Karpas-422 (cell line): Measurements from ENCODE around the gene CBFA2T2. TPM values are rescaled to one million over a fixed set of nuclear protein-coding genes. Genes with fewer than 3 reads are reported as not detected.
"Not testable (repeated sequence)": the region's sequence is repeated elsewhere in the genome, so short reads cannot be mapped to it uniquely, and the experiment has no call there.

Source experiments
- DNase-seq: peaks from one replicate; pipeline ENCODE4 v3.0.0-alpha.2; 2015
- H2AFZ ChIP-seq: fragments of 200-600 bp; sonication (generic); 2 replicates; pipeline ENCODE4 v1.6.1; 2014; ENCODE audit warnings: antibody characterized with exemption, low read length, mixed read lengths
- H3K27ac ChIP-seq: fragments of 200-600 bp; sonication (generic); 2 replicates; pipeline ENCODE4 v1.5.1; 2014; ENCODE audit warnings: mild to moderate bottlenecking, low read length, moderate library complexity
- H3K27me3 ChIP-seq: fragments of 200-600 bp; sonication (generic); 2 replicates; pipeline ENCODE4 v1.6.1; 2014; ENCODE audit warnings: low read length, mixed read lengths
- H3K36me3 ChIP-seq: fragments of 200-600 bp; sonication (generic); 2 replicates; pipeline ENCODE4 v1.6.1; 2014; ENCODE audit warnings: low read length, mixed read lengths; ENCODE audit not compliant: insufficient read depth
- H3K4me1 ChIP-seq: fragments of 200-600 bp; sonication (generic); 2 replicates; pipeline ENCODE4 v1.6.1; 2014; ENCODE audit warnings: mild to moderate bottlenecking, low read length, mixed read lengths
- H3K4me2 ChIP-seq: fragments of 200-600 bp; sonication (generic); 2 replicates; pipeline ENCODE4 v1.6.1; 2014; ENCODE audit warnings: low read length, low read depth, mild to moderate bottlenecking; ENCODE audit not compliant: poor library complexity, severe bottlenecking
- H3K4me3 ChIP-seq: fragments of 200-600 bp; sonication (generic); 2 replicates; pipeline ENCODE4 v1.5.1; 2014; ENCODE audit warnings: mild to moderate bottlenecking, antibody characterized with exemption, low read length, mixed read lengths
- H3K79me2 ChIP-seq: fragments of 200-600 bp; sonication (generic); 2 replicates; pipeline ENCODE4 v1.6.1; 2014; ENCODE audit warnings: mild to moderate bottlenecking, low read length, mixed read lengths
- H3K9ac ChIP-seq: fragments of 200-600 bp; sonication (generic); 2 replicates; pipeline ENCODE4 v1.6.0; 2014; ENCODE audit warnings: low read length
- H3K9me2 ChIP-seq: fragments of 200-600 bp; sonication (generic), shearing (Covaris generic); replicated peaks from 2 replicates; pipeline ENCODE4 v1.6.0; 2014; ENCODE audit warnings: mild to moderate bottlenecking, low read length, moderate library complexity; ENCODE audit not compliant: insufficient read depth
- H3K9me3 ChIP-seq: fragments of 300-700, 200-600 bp; sonication (generic); 2 replicates; pipeline ENCODE4 v1.6.1; 2014; ENCODE audit warnings: low read length, mixed read lengths
- H4K20me1 ChIP-seq: fragments of 200-600 bp; sonication (generic); 2 replicates; pipeline ENCODE4 v1.6.1; 2014; ENCODE audit warnings: mild to moderate bottlenecking, antibody characterized with exemption, low read length, low read depth; ENCODE audit not compliant: insufficient read depth
- total RNA-seq: library from RNA; depleted of rRNA; stranded (reverse); fragments of >200 nt; shearing (Covaris generic); gene quantifications from 2 replicates; pipeline ENCODE4 v1.2.3, GENCODE V29; 2014; ENCODE audit warnings: low replicate concordance

CBFA2T2 gene
- total RNA-seq, 1 experiment from 2014 or later: 54.8 TPM

- Histone ChIP-seq H3K27ac (peak overlapping the region; percentile 49), H3K4me3 (no peak overlapping the region), H3K4me2 (no peak overlapping the region), H2AFZ (no peak overlapping the region), H3K36me3 (no peaks in the 10 kb centered on the region), H3K27me3 (no peaks in the 10 kb centered on the region), H3K9me3 (no peaks in the 10 kb centered on the region), H3K79me2 (peaks cover 97% of the 10 kb centered on the region), H3K4me1 (peaks cover 53% of the 10 kb centered on the region), H3K9ac (no peak overlapping the region), H4K20me1 (no peaks in the 10 kb centered on the region), H3K9me2 (no peaks in the 10 kb centered on the region)
- no peak for DNase-seq
Observed at GRCh38 chr20:33584976-33585375, 95.1 kb downstream of the CBFA2T2 start.

DNA sequence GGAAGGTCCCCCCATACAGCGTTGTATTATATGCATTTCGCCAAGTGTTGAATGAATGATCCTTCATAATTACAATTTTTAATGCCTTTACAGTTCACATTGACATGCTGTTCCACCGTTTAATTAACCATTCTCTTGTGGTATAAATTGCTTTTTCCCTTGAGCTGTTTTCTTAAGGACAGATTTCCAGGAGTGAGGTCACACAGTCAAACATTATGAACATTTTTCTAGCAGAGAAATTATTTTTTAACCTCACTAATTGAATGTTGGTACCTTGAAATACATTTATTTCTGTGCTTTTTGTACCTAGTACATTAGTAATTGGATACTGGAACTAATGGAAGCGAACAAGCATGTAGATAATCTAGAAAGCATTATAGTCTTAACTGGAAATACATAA, 95.5 kb downstream of the CBFA2T2 start:
- H3K27ac ChIP-seq: peak overlapping the region; percentile 20; the same call in 1 of the 2 replicates
- H3K4me3 ChIP-seq: no peak overlapping the region
- H3K36me3 ChIP-seq: no peaks in the 10 kb centered on the region
- H3K9ac ChIP-seq: no peak overlapping the region
- no peaks in the 10 kb centered on the region for H3K27me3 ChIP-seq
- H2AFZ ChIP-seq: no peak overlapping the region
- H4K20me1 ChIP-seq: no peaks in the 10 kb centered on the region
- peaks cover 97% of the 10 kb centered on the region for H3K79me2 ChIP-seq
- no peaks in the 10 kb centered on the region for H3K9me2 ChIP-seq
- peaks cover 51% of the 10 kb centered on the region for H3K4me1 ChIP-seq
- H3K4me2 ChIP-seq: no peak overlapping the region
- no peak for DNase-seq
- H3K9me3 ChIP-seq: no peaks in the 10 kb centered on the region

DNA sequence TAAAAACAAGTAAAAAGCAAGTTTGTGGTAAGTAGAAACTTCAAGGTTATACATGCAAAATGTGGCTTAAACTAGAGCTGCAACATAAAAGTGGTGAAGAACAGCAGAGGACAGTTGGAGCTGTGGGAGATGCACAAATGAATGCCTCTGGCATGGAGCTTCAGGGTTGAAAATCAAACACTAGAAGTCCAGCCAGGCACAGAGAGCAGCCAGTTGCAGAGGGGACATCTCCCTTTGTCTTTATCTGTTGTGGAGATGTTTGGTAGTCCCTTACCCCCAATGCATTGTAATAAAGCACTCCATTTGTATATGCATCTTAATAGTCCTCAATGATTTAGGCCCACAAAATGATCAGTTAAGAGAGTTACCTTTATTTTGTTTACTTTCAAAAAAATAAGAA, 99.2 kb downstream of the CBFA2T2 start:
- no peak overlapping the region for H3K4me2 ChIP-seq
- no peak overlapping the region for H3K9ac ChIP-seq
- peaks cover 36% of the 10 kb centered on the region for H3K4me1 ChIP-seq
- H3K27me3 ChIP-seq: no peaks in the 10 kb centered on the region
- H3K36me3 ChIP-seq: no peaks in the 10 kb centered on the region
- H3K9me2 ChIP-seq: no peaks in the 10 kb centered on the region
- no peak overlapping the region for H2AFZ ChIP-seq
- no peaks in the 10 kb centered on the region for H3K9me3 ChIP-seq
- H4K20me1 ChIP-seq: no peaks in the 10 kb centered on the region
- peak overlapping the region; percentile 45 for H3K27ac ChIP-seq
- DNase-seq: no peak
- no peak overlapping the region for H3K4me3 ChIP-seq
- peaks cover 85% of the 10 kb centered on the region for H3K79me2 ChIP-seq

GRCh38 chr20:33591901-33592300, 102.0 kb downstream of the CBFA2T2 start:
- not testable (repeated sequence) for H3K9me2 ChIP-seq, H3K9ac ChIP-seq, H3K27me3 ChIP-seq, H3K4me2 ChIP-seq, H3K9me3 ChIP-seq, H4K20me1 ChIP-seq, H3K27ac ChIP-seq, H3K4me3 ChIP-seq, H2AFZ ChIP-seq, DNase-seq, H3K36me3 ChIP-seq
- Histone ChIP-seq H3K4me1 (peaks cover 23% of the 10 kb centered on the region), H3K79me2 (peaks cover 81% of the 10 kb centered on the region)

DNA sequence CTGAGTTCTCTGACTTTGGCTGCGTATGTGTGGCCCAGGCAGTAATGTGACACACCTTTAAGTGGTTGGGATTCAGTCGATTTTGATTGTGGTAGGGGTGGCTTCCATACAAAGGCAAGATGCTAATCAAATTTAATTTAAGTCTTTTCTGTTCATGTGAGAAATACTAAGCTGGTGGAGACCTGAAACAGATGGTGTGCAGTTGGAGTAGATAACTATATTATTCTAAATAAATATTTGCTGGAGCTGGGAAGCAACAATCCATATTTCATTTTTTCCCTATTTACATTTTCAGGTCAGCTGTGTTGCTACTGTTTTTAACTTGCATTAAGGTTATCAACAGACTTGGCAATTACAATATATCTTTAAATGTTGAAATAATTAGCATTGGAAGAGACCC, 104.8 kb downstream of the CBFA2T2 start:
- Histone ChIP-seq H3K27ac (no peak overlapping the region), H4K20me1 (no peaks in the 10 kb centered on the region), H3K9ac (no peak overlapping the region), H3K79me2 (peaks cover 72% of the 10 kb centered on the region), H3K9me2 (no peaks in the 10 kb centered on the region), H3K4me2 (no peak overlapping the region), H3K36me3 (peaks cover 8% of the 10 kb centered on the region; the same call in 1 of the 2 replicates), H3K9me3 (no peaks in the 10 kb centered on the region), H3K27me3 (no peaks in the 10 kb centered on the region), H3K4me1 (peaks cover 9% of the 10 kb centered on the region), H3K4me3 (no peak overlapping the region), H2AFZ (no peak overlapping the region)
- no peak for DNase-seq

- Histone ChIP-seq H4K20me1 (no peaks in the 10 kb centered on the region), H3K4me2 (no peak overlapping the region), H3K36me3 (peaks cover 20% of the 10 kb centered on the region; the same call in 1 of the 2 replicates), H2AFZ (no peak overlapping the region), H3K4me3 (no peak overlapping the region), H3K9me2 (no peaks in the 10 kb centered on the region), H3K9me3 (no peaks in the 10 kb centered on the region), H3K4me1 (peaks cover 46% of the 10 kb centered on the region), H3K27me3 (no peaks in the 10 kb centered on the region), H3K9ac (no peak overlapping the region), H3K27ac (no peak overlapping the region), H3K79me2 (peaks cover 80% of the 10 kb centered on the region)
- DNase-seq: no peak
Observed at GRCh38 chr20:33600414-33600813, 110.5 kb downstream of the CBFA2T2 start.

DNA sequence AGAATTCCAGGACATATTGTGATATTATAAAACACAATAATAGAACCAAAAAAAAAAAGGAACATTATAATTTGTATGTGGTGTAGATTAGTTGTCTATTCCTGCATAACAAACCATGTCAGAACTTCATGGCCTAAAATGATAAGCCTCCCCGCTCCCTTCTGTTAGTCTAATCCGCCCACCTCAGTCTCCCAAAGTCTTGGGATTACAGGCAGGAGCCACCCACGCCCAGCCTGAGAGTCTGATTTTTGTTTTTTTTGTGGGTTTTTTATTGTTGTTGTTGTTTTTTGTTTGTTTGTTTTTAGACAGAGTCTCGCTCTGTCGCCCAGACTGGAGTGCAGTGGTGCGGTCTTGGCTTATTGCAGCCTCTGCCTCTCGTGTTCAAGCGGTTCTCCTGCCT, 111.1 kb downstream of the CBFA2T2 start:
- Histone ChIP-seq H3K79me2 (peaks cover 77% of the 10 kb centered on the region), H3K27ac (no peak overlapping the region), H3K4me1 (peaks cover 51% of the 10 kb centered on the region), H3K36me3 (peaks cover 17% of the 10 kb centered on the region; the same call in 1 of the 2 replicates), H3K4me2 (no peak overlapping the region), H3K27me3 (no peaks in the 10 kb centered on the region), H2AFZ (no peak overlapping the region), H3K4me3 (no peak overlapping the region), H3K9me2 (no peaks in the 10 kb centered on the region), H3K9ac (no peak overlapping the region), H4K20me1 (no peaks in the 10 kb centered on the region), H3K9me3 (no peaks in the 10 kb centered on the region)
- DNase-seq: no peak

DNA sequence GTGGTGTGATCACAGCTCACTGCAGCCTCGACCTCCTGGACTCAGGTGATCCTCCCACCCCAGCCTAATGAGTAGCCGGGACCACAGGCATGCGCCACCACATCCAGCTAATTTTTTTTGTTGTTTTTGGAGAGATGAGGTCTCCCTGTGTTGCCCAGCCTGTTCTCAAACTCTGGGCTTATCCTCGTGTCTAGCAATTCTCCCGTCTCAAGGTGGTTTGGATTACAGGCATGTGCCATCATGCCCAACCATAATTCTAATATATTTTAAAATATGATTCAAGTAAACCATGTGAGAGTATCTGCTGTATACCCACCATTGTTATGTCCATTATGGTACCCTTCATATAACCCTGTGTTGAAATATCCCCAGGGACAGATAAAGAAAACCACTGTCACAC, 112.0 kb downstream of the CBFA2T2 start:
- Histone ChIP-seq H3K9me3 (no peaks in the 10 kb centered on the region), H3K27ac (peak overlapping the region; percentile 48; the same call in 1 of the 2 replicates), H3K4me1 (peaks cover 60% of the 10 kb centered on the region), H3K9me2 (no peaks in the 10 kb centered on the region), H3K36me3 (peaks cover 20% of the 10 kb centered on the region), H4K20me1 (no peaks in the 10 kb centered on the region), H3K79me2 (peaks cover 77% of the 10 kb centered on the region), H3K4me2 (peak overlapping the region; percentile 37), H2AFZ (no peak overlapping the region), H3K4me3 (no peak overlapping the region), H3K9ac (no peak overlapping the region), H3K27me3 (no peaks in the 10 kb centered on the region)
- DNase-seq: no peak
